SW 1271 (cell line): ENCODE data around the gene USP13.

Source experiments
- DNase-seq, 2 experiments: peaks; one replicate each; lab custom pipeline; 2025; lab: John Stamatoyannopoulos, UW

Gene USP13

DNA sequence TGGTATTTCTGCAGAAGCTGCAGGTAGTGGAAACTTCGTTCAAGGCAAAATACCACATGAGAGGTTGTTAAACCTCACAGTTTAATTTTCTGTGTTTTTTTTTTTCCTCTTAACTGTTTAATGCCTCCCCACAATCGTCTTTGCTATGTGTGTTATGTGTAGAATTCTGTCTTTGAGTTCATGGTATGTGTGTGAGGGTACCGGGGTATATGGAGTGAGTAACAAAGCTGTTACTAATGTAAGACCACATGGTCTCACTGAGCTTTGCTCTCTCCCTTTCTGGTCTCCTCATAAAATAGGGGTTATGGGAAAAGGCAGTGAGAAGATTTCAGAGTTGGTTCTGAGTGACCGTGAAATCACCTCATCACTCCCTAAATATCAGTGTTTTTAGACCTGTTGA is 143.6 kb downstream of the USP13 start:
- DNase-seq = no peak

DNA sequence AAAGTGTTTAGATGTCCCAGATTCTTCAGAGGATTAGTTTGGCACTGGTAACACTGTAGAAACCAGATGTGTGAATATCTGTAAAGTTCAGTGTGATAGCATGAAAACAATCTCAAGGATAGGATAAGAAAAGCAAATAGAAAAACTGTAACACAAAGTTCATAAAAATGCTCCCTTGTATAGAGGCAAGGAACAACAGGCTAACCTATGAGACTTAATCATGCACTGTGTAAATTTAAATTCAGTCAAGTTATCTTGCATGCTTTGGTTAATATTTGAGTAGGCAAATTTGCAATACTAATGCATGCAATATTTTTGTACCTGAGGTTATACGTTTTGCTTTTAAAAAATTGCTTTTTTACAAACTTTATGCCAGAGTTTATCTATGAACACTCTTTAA is 144.4 kb downstream of the USP13 start:
- no peak for DNase-seq

DNA sequence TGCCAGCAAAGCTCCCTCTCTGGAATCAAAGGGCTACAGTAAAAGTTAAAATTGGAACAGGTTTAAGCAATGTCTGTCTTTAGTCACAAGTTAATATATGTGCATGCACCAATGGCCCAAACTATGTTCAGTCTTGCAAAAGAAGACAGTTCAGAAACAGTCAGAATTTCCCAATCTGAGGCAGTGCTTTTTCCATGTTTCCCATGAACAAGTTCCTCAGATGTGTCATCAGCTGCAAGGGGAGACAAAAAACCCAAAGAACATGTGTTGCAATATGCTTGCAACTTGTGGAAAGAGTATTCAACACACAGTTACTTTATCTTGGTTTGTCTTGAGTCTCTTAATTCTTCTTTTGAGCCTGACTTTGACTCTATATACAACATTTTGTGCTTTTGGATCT is 148.4 kb downstream of the USP13 start:
- no peak for DNase-seq

DNA sequence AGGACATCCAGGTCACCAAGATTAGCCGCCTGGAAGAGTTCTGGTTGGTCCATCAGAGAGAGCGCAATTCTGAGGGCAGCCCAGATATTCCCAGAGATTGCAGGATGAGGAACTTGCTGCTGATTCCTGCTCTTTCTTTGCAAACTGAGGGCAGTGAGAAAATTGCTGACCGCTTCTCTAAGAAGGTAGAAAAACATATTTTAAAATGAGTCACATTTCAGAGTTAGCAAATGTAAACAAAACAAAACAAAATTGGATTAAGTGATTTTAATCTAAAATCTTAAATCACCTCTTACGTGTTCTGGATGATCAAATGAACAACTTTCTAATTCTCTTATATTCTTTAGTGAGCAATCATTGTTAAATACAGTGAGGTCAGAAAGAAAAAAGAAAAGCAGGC is 149.0 kb downstream of the USP13 start:
- DNase-seq = no peak

DNA sequence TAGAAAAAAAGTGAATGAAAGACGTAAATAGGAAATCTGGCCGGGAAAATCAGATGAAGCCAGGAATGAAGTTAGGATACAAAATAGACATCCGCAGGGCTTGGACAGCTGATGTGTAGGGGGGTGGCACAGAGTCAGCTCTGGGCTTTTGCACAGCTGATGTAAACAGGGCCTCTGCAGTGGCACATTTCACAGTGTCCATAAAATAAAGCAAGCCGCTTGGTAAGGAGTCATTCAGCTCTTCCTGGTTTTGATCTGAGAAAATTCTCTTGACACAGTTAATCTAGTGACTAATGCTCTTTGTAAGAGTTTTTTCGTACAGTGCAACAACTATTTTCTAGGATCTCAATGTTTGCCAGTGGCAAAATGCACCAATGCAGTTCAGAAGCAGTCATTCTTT is 153.3 kb downstream of the USP13 start:
- DNase-seq = no peak

DNA sequence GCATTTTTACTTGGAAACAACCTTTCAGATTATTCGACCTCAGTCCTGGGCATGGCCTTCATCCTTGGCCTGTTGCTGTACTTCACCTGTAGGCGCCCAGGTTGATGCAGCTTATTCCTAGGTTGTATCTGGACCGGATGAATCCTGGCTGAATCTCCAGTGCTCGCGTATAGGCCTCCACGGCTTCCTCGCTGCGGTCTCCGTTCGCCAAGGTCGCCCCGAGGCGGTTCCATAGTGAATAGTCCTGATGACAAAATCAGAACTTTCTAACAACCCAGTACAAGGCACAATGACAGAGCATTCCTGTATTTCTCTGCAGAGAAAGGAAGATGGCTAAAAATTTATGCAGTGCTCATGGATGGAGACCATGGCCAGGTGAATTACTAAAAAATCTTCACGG is 154.7 kb downstream of the USP13 start:
- DNase-seq = no peak

DNA sequence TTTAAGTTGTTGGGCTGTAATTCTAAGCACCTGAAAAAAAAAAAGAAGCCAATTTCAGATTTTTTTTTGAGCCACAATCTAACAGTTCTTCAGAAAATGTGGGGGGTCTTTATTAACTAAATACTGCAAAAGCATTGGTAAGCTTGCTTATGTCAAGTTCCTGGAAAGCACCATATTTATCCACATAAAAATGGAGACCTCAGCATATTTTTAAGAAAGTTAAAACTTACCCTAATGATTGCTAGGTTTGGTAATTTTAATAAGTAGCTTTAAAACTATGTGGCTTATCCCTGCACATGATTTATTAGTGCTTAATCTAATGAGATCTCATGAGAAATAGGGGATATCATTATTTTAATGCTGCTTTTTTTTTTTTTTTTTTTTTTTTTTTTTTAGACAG is 156.8 kb downstream of the USP13 start:
- DNase-seq = no peak

DNA sequence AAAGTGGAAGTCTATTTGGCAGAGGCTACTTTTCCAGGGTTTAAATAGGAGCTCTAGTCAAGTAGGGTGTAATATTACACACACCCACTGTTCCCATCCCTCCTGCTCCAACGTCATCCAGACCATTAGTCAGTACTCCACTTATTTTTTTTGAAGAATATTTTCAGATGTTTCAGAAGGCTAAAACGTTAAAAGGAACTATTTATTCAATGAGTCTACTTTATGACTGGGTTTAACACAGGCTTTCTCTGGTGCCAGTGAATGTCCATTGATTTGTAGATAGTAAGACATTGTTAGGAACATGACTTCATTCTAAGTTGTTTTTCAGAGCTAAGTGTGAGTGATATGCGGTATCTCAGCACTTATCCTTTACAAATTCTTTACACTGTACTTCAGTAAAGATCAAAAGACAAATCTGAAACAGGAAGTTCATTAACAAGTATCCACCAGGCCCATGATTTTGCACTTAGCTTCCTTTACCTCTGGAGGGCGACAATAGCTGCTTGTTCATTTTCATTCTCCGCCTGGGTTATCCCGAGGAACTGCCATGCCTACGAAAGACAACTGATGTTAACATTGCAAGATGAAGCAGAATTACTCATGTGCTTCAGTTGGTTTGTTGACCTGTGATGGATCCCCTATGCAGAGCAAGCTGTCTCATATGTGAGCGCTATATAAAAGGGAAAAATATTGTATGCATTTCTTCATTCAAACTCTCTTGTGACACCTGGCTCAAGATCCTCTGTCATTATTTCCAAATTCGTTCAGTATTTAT is 158.7 kb downstream of the USP13 start:
- peak; percentile 55 to 60 for DNase-seq

DNA sequence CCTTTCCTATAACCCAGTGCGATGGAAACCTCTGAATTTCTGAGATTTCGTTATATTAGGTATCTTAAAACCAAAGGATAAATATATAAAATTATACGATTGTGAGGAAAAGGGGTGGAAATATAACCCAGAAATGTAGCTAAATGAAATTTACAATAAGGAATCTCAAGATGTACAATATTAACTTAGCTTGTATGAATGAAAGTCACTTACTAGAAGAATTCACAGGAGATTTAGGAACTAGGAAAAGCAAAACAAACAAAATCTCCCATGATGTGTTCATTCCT is 159.2 kb downstream of the USP13 start:
- no peak for DNase-seq

DNA sequence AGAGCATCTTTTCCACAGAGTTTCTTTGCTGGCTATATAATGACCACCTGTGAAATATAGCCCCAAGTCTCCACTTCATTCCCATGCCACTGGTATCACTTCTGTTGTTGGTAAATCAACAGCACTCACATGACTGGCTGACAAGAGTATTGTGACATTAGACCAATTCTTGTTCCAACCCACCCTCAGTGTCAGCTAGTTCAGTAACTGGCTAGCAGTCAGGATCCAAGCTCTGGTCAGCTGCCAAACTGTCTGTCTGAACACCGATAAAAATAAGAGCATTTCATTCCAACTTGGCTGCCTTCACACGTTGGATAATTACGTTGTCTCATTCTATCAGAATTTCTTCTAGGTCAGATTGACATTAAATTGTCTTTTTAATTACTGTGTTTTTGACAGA is 166.5 kb downstream of the USP13 start:
- DNase-seq = no peak

DNA sequence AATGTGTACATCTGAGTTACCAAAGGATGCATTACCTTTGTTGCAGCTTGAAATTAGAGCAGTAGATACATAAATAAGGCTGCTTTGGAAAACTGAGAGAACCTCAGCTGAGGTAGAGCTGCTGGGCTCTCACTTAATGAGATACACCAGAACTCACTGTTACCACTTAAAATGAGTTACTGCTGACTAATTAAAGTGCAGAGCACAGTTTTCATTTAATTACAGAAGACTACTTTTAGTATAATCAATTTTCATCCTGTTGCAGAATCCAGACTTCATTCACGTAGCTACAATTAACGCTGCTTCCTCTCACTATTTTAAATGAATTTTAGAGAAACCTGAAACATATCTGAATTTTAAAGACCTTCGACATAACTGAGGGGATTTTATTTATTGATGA is 169.5 kb downstream of the USP13 start:
- no peak for DNase-seq

DNA sequence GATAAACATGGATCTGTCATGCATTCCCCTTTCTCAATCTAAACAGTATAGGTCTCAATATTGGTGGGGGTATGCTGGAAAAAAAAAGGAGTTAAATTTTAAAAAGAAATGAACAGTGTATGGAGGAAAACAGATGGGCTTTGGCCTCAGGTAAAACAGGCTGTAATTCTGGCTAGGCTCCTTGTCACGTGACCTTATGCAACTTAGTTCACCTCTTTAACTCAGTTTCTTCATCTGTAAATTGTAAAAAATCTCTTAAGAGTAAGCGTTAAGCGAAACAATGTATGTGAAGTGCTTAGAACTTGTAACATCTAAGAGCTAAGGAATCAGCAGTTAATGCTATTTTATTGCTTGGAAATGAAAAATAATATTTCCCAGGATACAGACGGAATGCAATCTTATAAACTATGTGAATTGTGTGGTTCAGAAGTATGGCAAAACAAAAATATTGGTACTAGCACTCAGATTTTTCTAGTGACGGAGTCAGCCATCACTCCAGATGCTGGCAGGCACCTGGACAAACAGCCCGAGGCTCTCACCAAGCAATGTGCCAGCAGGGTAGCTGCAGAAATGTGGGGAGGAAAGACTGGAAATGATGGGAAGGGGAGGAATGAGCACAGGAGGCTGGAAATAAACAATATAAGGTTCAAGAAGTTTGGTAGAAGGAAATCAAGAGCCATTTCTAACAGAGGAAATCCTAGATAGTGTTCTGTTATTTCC is 172.8 kb downstream of the USP13 start:
- DNase-seq = no peak

DNA sequence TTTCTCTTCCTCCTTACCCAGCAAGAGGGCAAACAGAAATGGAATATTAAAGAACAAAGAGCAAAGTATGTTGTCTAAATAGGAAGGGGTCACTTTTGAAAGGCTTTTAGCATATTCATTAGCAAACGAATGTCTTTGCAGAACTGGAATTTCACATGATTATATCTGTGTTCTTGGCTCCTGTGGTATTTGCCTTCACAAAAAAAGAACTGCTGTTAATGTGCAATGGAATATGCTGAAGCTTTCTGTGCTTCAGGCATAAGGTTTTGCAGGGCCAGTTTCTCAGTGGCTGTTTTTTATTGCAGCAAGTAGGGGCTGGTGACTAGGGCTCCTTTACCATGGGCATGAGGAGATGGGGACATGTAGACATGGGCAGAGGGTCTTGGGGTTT is 173.4 kb downstream of the USP13 start:
- no peak for DNase-seq

DNA sequence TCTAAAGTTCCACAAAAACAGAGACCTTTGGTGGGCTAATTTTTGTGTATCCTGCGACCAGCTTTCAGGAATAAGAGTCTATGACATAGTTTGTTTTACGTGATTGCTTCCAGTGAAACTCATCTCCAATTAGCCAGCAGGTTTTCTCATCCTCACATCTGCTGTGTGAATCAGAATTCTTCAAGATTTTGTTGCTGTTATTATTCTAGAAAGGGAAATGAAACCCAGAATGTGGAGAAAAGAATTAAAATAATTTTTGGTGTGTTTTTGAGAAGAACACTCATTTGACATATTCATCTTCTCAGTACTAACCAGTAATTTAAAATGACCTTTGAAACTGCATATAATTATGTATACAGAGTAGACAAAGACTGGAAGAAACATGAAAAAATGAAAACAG is 175.9 kb downstream of the USP13 start:
- no peak for DNase-seq

DNA sequence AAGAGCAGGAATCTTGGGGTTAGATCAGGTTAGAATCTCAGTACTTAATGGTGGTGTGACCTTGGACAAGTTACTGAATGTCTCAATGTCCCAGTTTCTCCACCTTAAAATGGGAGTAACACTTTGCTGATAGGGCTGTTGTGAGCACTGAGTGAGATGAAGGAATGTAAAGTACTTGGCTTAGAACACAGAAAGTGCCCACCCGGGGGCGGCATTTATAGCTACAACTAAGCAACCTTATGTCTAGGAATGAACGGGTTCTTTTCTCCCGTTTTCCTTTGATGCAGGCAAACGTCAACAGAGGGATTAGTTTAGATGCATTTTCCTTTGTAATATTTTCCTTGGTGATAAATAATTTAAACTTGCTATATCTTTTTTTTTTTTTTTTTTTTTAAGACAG is 176.6 kb downstream of the USP13 start:
- no peak for DNase-seq

DNA sequence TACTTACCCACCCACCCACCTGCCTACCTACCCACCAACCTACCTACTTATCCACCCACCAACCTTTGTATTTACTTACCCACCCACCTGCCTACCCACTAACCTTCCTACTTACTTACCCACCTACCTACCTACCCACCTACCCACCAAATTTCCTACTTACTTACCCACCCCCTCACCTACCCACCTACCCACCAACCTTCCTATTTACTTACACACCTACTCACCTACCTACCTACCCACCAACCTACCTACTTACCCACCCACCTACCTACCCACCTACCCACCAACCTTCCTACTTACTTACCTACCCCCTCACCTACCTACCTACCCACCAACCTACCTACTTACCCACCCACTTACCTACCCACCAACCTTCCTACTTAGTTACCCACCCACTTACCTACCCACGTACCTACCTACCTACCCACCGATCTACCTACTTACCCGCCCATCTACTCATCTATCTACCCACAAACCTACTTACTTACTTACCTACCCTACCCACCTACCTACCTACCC is 179.6 kb downstream of the USP13 start:
- no peak for DNase-seq

DNA sequence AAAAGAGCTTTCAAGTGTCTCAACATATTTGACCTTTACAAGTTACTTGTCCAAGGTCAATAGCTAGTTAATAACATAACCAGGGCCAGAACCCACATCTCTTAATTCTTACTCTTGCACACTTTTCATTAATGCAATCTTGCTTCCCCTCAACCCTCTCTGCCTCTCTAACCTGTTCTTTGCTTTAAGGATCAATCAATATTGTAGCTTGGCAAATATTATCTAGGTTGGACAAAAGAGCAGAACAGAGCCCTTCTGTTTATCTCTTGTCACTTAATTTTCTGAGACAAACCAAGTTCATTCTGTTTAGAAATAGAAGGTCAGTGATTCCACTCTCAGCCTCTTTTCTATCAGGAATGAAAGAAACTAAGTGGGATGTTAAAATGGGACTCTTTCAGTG is 180.5 kb downstream of the USP13 start:
- no peak for DNase-seq

DNA sequence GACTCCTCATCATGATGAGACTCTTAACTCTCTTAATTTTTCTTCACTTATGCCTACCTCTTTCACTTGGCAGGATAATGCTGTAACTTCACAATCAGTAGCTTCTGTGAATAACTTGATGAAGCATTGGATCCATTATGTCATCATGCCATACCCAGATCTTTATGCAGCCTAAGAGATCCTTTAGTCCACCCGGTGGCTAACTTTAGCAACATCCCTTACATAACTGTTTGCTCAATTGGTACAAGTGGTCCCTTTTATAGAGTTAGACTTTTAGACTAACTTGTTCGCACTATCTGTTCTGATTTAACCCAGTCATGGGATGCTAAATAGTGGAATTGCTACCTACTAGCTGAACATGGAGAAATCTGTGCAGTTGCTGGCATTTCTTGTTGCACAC is 184.5 kb downstream of the USP13 start:
- peak in 1 of 2 experiments; percentile 11 for DNase-seq
